Activated T-helper 2 cell treated with anti-CD3 and anti-CD28 coated beads, Interferon-gamma antibody, Interleukin-2, Interleukin-4, amounts not matched to agents 10 μg/mL and 5 μg/mL and 100 μg/mL, durations not matched to agents 14 hours and 24 hours and 36 hours (primary cell): ENCODE measurements around the gene ARID3C. TPM values are rescaled to one million over a fixed set of nuclear protein-coding genes. Genes with fewer than 3 reads are reported as not detected.

Source experiments
- DNase-seq: peaks from one replicate; pipeline ENCODE4 v3.0.0; 2021; ENCODE audit warnings: low spot score
- H3K27ac Mint-ChIP-seq: one replicate; pipeline ENCODE4 v1.8.0; 2021; ENCODE audit warnings: mixed read lengths
- H3K27me3 Mint-ChIP-seq: one replicate; pipeline ENCODE4 v1.8.0; 2021; ENCODE audit warnings: low read depth, mixed read lengths
- H3K36me3 Mint-ChIP-seq: one replicate; pipeline ENCODE4 v1.8.0; 2021; ENCODE audit warnings: low read depth, mixed read lengths
- H3K4me1 Mint-ChIP-seq: one replicate; pipeline ENCODE4 v1.8.0; 2021; ENCODE audit warnings: low read depth, mixed read lengths
- H3K4me3 Mint-ChIP-seq: one replicate; pipeline ENCODE4 v1.8.0; 2021; ENCODE audit warnings: low read depth, mild to moderate bottlenecking, moderate library complexity, mixed read lengths
- H3K9me3 Mint-ChIP-seq: one replicate; pipeline ENCODE4 v1.8.0; 2021; ENCODE audit warnings: mixed read lengths
- intact Hi-C: fragments of 100-400 bp; cut with micrococcal nuclease; formaldehyde crosslinking; loops from one replicate; pipeline ENCODE4 v1.15.1; 2023
- total RNA-seq: library from RNA; stranded (reverse); gene quantifications from 2 replicates; pipeline ENCODE4 v1.2.3, GENCODE V29; 2022

Gene ARID3C
- total RNA-seq, 1 donor from 2014 or later, result 0.21 TPM

DNA sequence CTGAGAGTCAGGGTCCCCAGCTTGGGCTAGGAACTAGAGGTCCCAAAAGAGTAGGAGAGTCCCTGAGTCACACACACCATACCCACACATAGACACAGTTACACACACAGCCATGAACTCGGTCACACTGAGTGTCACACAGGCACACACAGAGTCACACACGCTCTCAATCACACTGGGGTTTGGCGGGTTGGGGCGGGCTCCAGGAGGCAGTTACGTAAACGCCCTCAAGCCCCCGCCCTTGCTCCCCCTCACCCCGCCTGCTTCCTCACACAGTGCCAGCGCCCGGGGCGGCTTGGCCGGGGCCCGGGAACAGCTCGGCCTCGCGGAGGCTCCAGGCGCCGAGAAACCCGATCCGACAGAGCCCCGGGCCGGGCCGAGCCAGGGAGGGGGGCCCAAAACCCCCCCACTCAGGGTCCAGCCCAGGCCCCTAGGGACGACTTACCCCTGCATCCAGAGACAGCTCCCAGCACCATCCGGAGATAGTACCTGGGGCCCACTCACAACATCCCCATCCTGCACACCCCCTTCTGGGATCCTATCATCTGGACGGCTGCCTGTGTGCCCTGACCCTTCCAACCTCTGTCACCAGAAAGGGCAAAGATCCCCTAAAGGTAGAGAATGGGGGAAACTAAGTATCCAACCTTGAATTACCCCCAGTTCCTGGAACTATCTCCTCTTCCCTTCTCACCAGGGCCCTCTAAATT is 35.8 kb downstream of the ARID3C start:
- no peak for DNase-seq
- Mint-ChIP-seq H3K36me3 (no peaks in the 10 kb centered on the region), H3K27ac (no peak overlapping the region), H3K27me3 (peaks cover 61% of the 10 kb centered on the region), H3K4me3 (no peak overlapping the region), H3K4me1 (peaks cover 2% of the 10 kb centered on the region), H3K9me3 (no peaks in the 10 kb centered on the region)
- intact Hi-C loops, result loop anchor here (5.0 kb wide), 3 partner anchors 91 to 191 kb away; no protein-coding TSS in a partner anchor

DNA sequence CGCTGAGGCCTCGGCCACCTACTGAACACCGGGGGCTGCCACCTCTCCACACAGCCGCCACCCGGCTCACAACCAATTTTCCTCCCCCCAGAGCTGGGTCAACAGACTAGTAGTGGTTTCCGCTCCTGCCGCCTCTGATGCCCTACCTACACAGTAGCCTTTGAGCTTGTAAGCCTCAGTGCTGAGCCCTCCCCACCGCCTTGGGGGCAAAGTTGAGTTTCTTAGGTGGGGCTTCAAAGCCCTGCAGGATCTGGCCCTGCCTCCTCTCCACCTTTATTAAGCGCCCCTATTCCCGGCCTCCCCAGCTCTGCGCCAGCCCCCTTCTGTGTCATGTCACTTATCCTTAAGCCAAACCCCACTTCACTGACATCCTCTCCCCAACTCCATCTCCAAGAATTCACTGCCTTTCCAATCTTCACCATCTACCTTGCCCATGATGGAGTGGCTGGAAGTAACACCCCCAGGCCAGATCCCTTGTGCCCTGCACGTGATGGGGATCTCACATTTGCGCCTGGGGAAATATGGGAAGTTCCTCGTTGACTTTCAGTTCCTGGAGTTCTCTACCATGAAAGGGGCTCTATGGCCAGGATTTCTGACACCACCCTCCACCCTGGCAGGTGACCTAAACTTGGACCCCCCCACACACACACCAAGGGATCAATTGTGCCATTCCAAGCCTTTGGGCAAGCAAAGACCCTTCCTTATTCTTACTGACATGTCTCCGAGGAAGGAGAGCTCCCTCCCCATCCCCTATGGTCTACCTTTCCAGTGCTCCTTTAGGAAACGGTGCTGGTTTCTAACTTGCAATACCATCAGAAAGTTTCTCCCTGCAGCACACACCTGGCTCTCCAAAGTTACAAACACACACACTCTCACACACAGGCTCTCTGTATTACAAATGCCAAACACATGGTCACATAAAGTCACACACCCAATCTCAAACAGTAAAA is 36.7 kb downstream of the ARID3C start:
- Mint-ChIP-seq H3K27ac (no peak overlapping the region), H3K36me3 (no peaks in the 10 kb centered on the region)
- intact Hi-C loops, result loop anchor here (2.0 to 5.0 kb wide), 4 partner anchors 43 to 190 kb away; no protein-coding TSS in a partner anchor

DNA sequence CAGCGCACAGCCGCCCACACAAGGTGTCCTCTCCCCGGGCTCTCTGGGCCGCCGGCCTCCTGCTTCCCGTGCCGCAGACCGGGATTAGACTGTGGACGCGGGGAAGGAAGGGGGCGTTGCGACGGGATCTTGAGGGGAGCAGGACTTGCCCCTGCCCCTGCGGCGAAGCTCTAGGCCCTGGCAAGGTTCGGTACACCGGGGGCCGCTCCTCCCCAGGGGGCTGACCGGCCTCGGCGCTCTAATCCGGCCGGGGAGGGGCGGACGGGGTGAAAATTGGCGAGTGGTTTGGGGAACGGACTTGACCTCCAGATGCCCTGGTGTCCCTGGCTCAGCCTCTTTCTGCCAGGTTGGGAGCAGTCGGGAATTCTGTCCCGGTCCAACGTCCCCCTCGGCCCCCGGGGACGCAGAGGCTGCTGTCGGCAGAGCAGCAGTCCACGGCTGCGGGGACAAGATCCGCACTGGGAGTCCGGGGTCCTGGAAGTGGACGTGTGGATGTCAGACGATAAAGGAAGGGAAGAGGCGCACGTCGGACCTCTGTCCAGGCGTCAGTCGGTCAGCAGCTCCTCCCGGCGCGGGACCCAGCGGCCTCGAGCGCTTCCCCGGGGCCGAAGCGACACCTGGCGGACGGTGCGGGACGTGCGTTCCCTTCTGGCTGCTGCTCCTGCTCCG is 37.5 kb downstream of the ARID3C start:
- Mint-ChIP-seq H3K9me3 (no peaks in the 10 kb centered on the region), H3K4me1 (peaks cover 2% of the 10 kb centered on the region), H3K27me3 (peaks cover 69% of the 10 kb centered on the region), H3K4me3 (no peak overlapping the region), H3K36me3 (no peaks in the 10 kb centered on the region), H3K27ac (no peak overlapping the region)
- DNase-seq, result peak; percentile 67
- intact Hi-C loops, result loop anchor here (2.0 to 5.0 kb wide), 4 partner anchors 43 to 189 kb away; no protein-coding TSS in a partner anchor

More for the DNA sequence above, 36.7 kb downstream of the ARID3C start:
- Mint-ChIP-seq H3K4me1 (peaks cover 2% of the 10 kb centered on the region), H3K27me3 (peaks cover 64% of the 10 kb centered on the region), H3K4me3 (no peak overlapping the region), H3K9me3 (no peaks in the 10 kb centered on the region)
- no peak for DNase-seq

DNA sequence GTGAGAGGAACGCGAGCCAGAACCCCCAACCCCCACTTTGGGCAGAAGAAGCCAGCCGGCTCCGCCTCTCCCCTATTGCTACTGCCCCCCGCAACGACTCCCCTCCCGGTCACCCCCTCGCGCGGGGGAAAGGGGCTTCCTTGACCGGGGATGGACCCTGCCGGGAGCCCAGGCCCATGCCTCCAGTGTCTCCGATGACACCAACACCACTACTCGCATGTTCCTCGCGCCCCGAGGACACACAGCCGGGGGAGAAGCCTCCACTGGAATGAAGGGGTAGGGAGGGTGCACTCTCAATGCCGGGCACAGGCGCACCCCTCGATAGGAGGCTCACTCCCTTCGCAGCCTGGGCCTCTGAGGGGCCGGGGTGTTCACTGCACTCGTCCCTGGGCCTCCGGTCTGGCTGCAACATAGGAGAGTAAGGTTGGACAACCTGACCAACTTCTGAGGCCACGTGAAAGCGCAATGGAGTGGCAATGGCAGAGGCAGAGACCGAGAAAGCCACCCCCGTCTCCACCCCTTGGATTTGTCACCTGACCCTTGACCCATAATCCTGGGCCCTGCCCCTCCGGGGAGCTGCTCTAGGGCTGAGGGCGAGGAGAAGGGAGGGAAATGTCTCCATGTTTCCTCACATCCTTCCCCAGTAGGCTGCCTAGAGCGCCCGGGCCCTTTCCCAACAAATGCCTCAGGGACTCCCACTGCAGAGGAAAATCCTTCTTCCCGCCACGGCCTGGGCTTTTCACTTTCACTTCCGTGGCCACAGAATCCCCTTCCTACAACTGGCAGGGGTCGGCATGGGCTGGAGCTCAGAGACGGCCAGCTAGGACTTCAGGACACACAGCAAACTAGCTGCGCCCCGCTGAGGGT is 38.3 kb downstream of the ARID3C start:
- no peaks in the 10 kb centered on the region for H3K36me3 Mint-ChIP-seq
- DNase-seq, result no peak
- H3K4me1 Mint-ChIP-seq, result peaks cover 2% of the 10 kb centered on the region
- peak overlapping the region; percentile 51 for H3K4me3 Mint-ChIP-seq
- intact Hi-C loops, result loop anchor here (2.0 to 5.0 kb wide), 4 partner anchors 42 to 188 kb away; no protein-coding TSS in a partner anchor
- no peaks in the 10 kb centered on the region for H3K9me3 Mint-ChIP-seq
- H3K27ac Mint-ChIP-seq, result no peak overlapping the region
- H3K27me3 Mint-ChIP-seq, result peaks cover 71% of the 10 kb centered on the region

DNA sequence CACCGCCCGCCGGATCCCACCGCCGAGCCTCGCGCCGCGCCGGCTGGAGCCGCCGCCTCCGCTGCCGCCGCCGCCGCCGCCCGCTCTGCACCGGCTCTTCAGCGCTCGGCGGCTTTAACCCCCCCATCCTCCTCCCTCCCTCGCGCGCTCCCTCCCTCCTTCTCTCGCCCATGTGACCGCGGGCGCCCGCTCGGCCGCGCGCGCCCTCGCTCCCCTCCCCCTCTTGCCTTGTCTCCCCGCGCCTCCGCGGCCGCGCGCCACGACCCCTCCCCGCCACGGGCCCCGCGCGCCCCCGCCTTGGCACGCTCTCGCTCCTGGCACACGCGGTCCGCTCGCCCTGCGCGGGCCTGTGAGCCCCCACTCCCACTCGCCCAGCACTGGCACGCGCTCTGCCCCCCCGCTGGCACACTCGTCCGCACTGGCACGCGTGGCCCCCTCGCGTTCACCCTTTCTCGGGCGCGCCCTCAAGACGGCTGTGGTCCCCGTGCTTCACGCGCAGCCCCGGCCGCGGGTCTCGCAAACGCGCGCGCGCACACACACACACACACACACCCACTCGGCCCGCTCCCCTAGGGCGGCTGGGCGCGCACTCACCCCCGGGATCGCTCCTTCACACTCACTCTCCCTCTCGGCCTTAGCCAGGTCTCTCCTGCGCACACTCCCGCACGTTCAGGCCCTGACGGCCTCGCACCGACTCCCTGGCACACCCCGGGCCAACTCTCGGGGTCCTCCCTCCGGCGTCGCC is 39.1 kb downstream of the ARID3C start, which contains the start of gene CNTFR:
Gene CNTFR, minus strand, starts transcription at position 89 of the 745 bp plus-strand sequence. CDS start 20,743 bp downstream, outside the sequence.
- DNase-seq, result no peak
- Mint-ChIP-seq H3K4me1 (peaks cover 2% of the 10 kb centered on the region), H3K27me3 (peaks cover 73% of the 10 kb centered on the region), H3K9me3 (no peaks in the 10 kb centered on the region), H3K4me3 (peak within 1 kb of the TSS; percentile 51), H3K36me3 (no peaks in the 10 kb centered on the region), H3K27ac (no peak within 1 kb of the TSS)
- intact Hi-C loops, result loop anchor here (2.0 to 5.0 kb wide), 5 partner anchors 35 to 188 kb away; no protein-coding TSS in a partner anchor

DNA sequence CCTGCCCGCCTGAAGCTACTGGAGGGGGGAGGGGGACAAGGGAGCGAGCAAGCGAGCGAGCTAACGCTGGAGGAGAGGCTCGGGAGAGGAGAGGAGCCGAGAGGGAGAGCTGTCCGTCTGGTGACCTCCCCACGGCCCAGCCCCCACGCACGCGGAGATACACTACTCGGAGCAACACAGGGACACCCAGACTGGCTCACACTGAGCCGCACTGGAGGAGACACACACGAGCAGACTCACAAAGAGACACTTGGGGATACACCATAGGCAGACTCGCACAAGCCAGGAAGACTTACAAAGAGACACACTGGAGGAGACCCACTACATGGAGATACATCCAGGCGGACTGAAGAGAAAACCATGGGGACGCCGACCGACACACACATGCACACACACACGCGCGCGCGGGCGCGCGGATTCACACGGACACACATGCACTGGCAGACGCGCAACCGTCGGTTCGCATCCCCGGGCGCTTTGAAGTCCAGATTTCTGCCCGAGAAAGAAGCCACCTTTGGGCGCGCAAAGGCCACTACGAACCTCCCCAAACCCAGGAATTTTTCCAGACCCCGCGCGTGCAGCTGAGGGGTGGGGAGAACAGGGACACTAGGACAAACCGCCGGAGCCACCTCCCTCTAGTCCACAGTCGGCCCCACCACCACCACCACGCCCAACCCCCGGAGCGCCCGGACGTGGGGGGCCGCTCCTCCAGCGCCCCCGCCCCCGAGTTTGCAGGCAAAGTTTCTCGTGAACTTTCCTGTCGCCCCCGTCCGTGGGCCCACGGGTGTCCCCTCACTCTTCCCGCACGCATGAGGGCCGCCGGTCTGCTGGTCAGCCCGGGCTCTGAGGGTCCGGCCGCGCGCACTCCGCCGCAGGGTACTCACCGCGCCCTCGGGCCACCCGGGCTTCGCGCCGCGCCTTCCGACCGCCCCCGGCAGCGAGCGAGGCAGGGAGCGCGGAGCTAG is 39.9 kb downstream of the ARID3C start:
- intact Hi-C loops, result loop anchor here (2.0 kb wide), 1 partner anchor 36 kb away; no protein-coding TSS in a partner anchor
- Mint-ChIP-seq H3K9me3 (no peaks in the 10 kb centered on the region), H3K27ac (no peak overlapping the region)

DNA sequence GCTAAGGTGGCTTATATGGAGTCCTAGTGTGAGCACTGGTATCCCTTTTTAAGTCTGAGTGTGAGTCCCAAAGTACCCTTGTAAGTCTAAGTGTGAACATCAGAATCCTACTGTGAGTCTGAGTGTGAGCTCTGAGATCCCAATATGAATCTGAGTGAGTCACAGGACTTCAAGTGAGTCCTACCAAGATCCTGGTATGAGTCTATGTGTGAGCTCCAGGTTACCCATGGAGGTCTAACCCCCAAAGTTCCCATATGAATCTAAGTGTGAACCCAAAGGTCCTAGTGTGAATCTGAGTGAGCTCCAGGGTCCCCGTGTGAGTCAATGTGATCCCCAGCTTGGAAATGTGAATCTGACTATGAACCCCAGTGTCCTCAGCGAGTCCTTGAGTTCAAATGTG is 41.6 kb downstream of the ARID3C start:
- Mint-ChIP-seq H3K27me3 (peaks cover 71% of the 10 kb centered on the region), H3K4me1 (peaks cover 2% of the 10 kb centered on the region), H3K9me3 (no peaks in the 10 kb centered on the region), H3K36me3 (no peaks in the 10 kb centered on the region), H3K27ac (no peak overlapping the region), H3K4me3 (no peak overlapping the region)
- no peak for DNase-seq
- intact Hi-C loops, result no loop called here

More for the DNA sequence above, 39.9 kb downstream of the ARID3C start:
- no peaks in the 10 kb centered on the region for H3K36me3 Mint-ChIP-seq
- DNase-seq, result no peak
- H3K27me3 Mint-ChIP-seq, result peaks cover 77% of the 10 kb centered on the region
- H3K4me3 Mint-ChIP-seq, result peak overlapping the region; percentile 9
- peaks cover 2% of the 10 kb centered on the region for H3K4me1 Mint-ChIP-seq

DNA sequence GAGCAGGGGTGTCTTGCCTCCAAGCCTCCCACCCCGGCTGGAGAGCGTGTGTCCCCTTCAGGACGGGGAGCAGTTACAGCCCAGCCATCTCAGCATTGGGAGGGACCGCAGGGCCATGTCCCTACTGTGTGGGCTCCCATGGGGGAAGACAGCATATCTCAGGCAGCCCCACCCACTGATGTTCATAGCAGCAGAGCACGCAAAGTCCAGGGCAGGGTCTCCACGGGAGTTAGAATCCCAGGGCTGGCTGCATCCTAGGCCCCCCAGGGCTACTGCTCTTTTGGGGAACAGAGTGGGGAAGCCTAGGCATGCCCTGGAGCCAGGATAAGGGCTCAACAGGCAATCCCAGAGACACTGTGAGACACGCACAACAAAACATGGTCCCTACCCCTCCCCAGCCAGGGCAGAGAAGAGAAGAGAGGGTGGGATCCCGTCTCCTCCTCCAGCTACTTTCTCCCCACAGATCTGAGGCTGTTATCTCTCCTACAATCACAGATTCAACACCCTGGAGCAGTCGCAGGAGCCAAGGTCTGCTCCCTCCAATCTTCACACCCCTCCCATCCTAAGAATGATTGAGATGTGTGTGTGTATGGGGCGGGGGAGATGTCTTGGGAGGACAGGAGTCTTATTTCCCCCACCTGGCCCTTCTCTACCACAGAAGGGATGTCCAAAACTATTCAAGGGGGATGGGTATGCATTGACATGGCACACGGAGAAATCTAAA is 42.8 kb downstream of the ARID3C start:
- Mint-ChIP-seq H3K27me3 (peaks cover 73% of the 10 kb centered on the region), H3K27ac (no peak overlapping the region), H3K4me1 (peaks cover 2% of the 10 kb centered on the region), H3K4me3 (no peak overlapping the region), H3K9me3 (no peaks in the 10 kb centered on the region), H3K36me3 (no peaks in the 10 kb centered on the region)
- no peak for DNase-seq
- intact Hi-C loops, result no loop called here

DNA sequence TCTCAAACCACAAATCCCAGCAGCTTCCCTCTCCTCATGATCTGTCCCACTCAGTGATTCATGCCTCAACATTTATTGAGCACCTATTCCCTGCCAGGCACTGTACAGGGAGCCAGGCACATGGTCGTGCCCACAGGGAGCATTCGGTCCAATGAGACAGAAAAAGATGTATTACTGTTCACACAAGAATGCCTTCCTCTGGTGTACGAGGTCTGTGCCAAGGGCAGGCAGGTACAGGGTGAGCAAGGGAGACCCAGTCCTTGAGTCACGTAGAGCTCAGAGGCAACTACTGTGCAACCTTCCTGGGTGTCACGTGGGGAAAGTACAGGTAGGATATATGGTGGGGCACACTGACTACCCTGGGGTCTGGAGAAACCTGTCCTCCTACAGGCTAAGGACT is 43.9 kb downstream of the ARID3C start:
- intact Hi-C loops, result no loop called here
- H3K4me3 Mint-ChIP-seq, result no peak overlapping the region
- no peak overlapping the region for H3K27ac Mint-ChIP-seq
- peaks cover 74% of the 10 kb centered on the region for H3K27me3 Mint-ChIP-seq
- no peak for DNase-seq
- H3K4me1 Mint-ChIP-seq, result no peaks in the 10 kb centered on the region
- H3K9me3 Mint-ChIP-seq, result no peaks in the 10 kb centered on the region
- H3K36me3 Mint-ChIP-seq, result no peaks in the 10 kb centered on the region

DNA sequence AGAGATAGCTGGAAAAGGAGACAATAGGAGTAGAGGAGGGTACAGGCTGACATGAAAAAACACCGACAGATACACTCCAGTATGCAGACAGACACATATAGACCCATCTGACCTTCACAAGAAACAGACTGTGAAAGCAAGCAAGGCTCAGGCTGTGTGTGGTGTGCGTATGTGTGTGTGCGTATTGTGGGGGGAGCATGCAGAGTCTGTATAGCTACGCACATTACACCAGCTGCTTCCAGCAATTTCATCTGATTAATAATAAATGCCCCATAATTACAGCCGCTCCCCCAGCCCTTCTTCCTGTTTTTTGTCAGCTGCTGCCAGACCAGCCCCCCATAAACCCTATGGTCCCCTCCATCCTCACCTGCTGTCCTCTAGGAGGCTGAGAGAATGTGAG is 46.1 kb downstream of the ARID3C start:
- intact Hi-C loops, result no loop called here
- Mint-ChIP-seq H3K4me3 (no peak overlapping the region), H3K27me3 (peaks cover 73% of the 10 kb centered on the region), H3K27ac (no peak overlapping the region), H3K9me3 (no peaks in the 10 kb centered on the region), H3K4me1 (no peaks in the 10 kb centered on the region), H3K36me3 (no peaks in the 10 kb centered on the region)
- DNase-seq, result no peak
